Prostate gland (tissue), 2 donors: ENCODE measurements around the gene KIF2C.

Source experiments
- CTCF ChIP-seq, 4 experiments: fragments of 200-600 bp in 2 of 4; fragments of 450-650 bp in 2 of 4; sonication (generic) in 2 of 4; IDR thresholded peaks; 1 replicate in 3 of 4; 2 replicates in 1 of 4; pipeline ENCODE4 v1.5.1; 2016 to 2019; ENCODE audit warnings: antibody characterized with exemption in 4 of 4, mild to moderate bottlenecking in 2 of 4, moderate library complexity in 2 of 4
- POLR2A ChIP-seq: fragments of 450-650 bp; IDR thresholded peaks from one replicate; pipeline ENCODE4 v1.6.1; 2016; ENCODE audit warnings: antibody characterized with exemption, mild to moderate bottlenecking

GRCh38 chr1:44694863-44695478 lies 44.7 kb upstream of the KIF2C start:
- TF ChIP-seq CTCF (IDR thresholded peaks at IDR 0.05) (no peak), POLR2A (no peak)
